Activated CD8-positive, alpha-beta T cell treated with anti-CD3 and anti-CD28 coated beads for 36 hours (primary cell): ENCODE measurements around the gene UNC50. TPM values are rescaled to one million over a fixed set of nuclear protein-coding genes. Genes with fewer than 3 reads are reported as not detected.

Source experiments
- ATAC-seq: fragments of 200-7000 bp; cut with Tn5 transposase; one replicate; pipeline ENCODE4 v1.10.0; 2021; ENCODE audit warnings: mild to moderate bottlenecking, moderate library complexity
- CTCF ChIA-PET: fragments of 350-600 bp; sonication (Branson Sonifier 250); formaldehyde crosslinking; loops from one replicate; lab custom pipeline; 2021; ENCODE audit warnings: antibody characterized with exemption; lab: Charles Lee
- POLR2A ChIA-PET: fragments of 350-600 bp; sonication (Branson Sonifier 250); formaldehyde crosslinking; loops from one replicate; lab custom pipeline; 2021; ENCODE audit warnings: antibody characterized with exemption; lab: Charles Lee
- DNase-seq: peaks from one replicate; pipeline ENCODE4 v3.0.0-alpha.2; 2020
- H3K27ac Mint-ChIP-seq: one replicate; pipeline ENCODE4 v1.8.0; 2021; ENCODE audit warnings: mild to moderate bottlenecking, mixed read lengths
- H3K27me3 Mint-ChIP-seq: one replicate; pipeline ENCODE4 v1.8.0; 2021; ENCODE audit warnings: mixed read lengths
- H3K36me3 Mint-ChIP-seq: one replicate; pipeline ENCODE4 v1.8.0; 2021; ENCODE audit warnings: low read depth, mixed read lengths
- H3K4me1 Mint-ChIP-seq: one replicate; pipeline ENCODE4 v1.8.0; 2021; ENCODE audit warnings: low read depth, mixed read lengths
- H3K4me3 Mint-ChIP-seq: one replicate; pipeline ENCODE4 v1.8.0; 2021; ENCODE audit warnings: mild to moderate bottlenecking, moderate library complexity, mixed read lengths
- H3K9me3 Mint-ChIP-seq: one replicate; pipeline ENCODE4 v1.8.0; 2021; ENCODE audit warnings: mixed read lengths
- intact Hi-C: fragments of 100-400 bp; cut with micrococcal nuclease; formaldehyde crosslinking; loops from one replicate; pipeline ENCODE4 v1.10.0; 2022
- total RNA-seq, 2 experiments: library from RNA; stranded (reverse); gene quantifications; one replicate each; pipeline ENCODE4 v1.2.3, GENCODE V29; 2021
- TF ChIP-seq, protein P1 (sequence below): fragments of 200-600 bp; IDR thresholded peaks from one replicate; pipeline ENCODE4 v1.8.0; 2022; ENCODE audit warnings: antibody characterized with exemption, mild to moderate bottlenecking

The UNC50 gene
- total RNA-seq, 2 experiments from 2014 or later, result 24.8 to 28.3 TPM

DNA sequence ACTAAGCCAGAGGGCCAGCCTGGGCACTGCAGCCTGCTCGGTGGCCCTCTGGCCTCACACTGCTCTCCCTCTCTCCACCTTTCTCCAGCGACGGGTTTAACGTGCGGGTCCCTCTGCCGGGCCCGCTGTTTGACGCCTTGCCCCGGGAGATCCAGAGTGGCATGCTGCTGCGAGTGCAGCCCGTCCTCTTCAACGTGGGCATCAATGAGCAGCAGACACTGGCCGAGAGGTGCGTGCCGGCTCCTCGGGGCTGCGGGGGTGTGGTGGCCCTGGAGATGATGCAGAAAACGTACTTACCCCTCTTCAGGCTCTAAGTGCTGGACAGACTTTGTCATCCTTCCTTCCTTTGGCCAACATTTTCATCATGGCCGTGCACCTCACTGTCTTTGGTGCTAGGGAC lies 42.4 kb upstream of the UNC50 start:
- ChIA-PET CTCF (no interaction called here), POLR2A (no interaction called here)
- H3K36me3 Mint-ChIP-seq, result peaks cover 26% of the 10 kb centered on the region
- H3K27me3 Mint-ChIP-seq, result no peaks in the 10 kb centered on the region
- DNase-seq (no peak), ATAC-seq (no peak)
- peak overlapping the region; percentile 4 for H3K27ac Mint-ChIP-seq
- H3K4me1 Mint-ChIP-seq, result peaks cover 5% of the 10 kb centered on the region
- intact Hi-C loops, result no loop called here
- H3K9me3 Mint-ChIP-seq, result no peaks in the 10 kb centered on the region
- H3K4me3 Mint-ChIP-seq, result no peak overlapping the region
- TF ChIP-seq, protein P1, sequence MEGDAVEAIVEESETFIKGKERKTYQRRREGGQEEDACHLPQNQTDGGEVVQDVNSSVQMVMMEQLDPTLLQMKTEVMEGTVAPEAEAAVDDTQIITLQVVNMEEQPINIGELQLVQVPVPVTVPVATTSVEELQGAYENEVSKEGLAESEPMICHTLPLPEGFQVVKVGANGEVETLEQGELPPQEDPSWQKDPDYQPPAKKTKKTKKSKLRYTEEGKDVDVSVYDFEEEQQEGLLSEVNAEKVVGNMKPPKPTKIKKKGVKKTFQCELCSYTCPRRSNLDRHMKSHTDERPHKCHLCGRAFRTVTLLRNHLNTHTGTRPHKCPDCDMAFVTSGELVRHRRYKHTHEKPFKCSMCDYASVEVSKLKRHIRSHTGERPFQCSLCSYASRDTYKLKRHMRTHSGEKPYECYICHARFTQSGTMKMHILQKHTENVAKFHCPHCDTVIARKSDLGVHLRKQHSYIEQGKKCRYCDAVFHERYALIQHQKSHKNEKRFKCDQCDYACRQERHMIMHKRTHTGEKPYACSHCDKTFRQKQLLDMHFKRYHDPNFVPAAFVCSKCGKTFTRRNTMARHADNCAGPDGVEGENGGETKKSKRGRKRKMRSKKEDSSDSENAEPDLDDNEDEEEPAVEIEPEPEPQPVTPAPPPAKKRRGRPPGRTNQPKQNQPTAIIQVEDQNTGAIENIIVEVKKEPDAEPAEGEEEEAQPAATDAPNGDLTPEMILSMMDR, result no peak

DNA sequence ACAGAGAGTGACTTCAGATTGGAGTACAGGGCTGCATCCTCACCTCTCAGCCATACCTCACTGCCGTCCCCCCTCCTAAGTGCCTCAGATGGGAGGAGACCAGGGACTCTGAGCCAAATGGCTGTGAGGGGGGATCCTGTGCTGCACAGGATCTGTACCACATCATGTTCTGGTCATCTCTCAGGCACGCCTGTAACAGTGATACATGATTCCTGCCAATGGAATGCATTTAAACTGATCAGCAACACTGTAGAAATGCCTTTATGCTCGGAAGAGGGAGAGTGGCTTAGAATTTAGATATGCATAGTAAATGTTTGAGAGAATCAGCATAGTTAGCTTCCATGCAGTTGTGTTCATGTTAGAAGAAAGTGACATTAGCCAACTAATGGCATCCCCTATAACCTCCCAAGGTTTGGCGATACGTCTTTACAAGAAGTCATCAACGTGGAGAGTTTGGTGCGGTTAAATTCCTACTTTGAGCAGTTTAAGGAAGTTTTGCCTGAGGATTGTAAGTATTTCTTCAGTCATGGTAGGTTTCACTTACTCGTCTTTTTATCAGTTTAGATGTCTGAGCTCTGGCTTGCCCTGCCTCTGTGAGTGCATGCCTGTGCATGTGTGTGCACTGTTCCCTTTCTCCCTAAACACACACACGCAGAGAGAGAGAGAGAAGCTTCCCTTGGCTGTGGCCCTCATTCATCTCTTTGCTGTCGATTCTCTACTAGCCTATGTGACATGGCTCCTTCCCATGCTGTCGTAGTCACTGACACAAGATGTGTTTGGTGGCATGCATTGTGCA lies 40.0 kb upstream of the UNC50 start:
- TF ChIP-seq, protein P1, result no peak
- DNase-seq (no peak), ATAC-seq (no peak)
- Mint-ChIP-seq H3K27me3 (no peaks in the 10 kb centered on the region), H3K36me3 (peaks cover 25% of the 10 kb centered on the region), H3K4me3 (no peak overlapping the region), H3K4me1 (peaks cover 5% of the 10 kb centered on the region), H3K9me3 (no peaks in the 10 kb centered on the region), H3K27ac (peak overlapping the region; percentile 15)
- intact Hi-C loops, result no loop called here
- ChIA-PET POLR2A (interaction anchor here (0.6 to 0.9 kb wide), 2 partner anchors 11 to 15 kb away, joined by 3 read pairs; no protein-coding TSS in a partner anchor), CTCF (interaction anchor here (0.8 to 2.9 kb wide), 31 partner anchors 8 to 606 kb away, joined by 3 to 22 read pairs (median 4); partner anchors contain the start of genes LIPT1 and TSGA10)

DNA sequence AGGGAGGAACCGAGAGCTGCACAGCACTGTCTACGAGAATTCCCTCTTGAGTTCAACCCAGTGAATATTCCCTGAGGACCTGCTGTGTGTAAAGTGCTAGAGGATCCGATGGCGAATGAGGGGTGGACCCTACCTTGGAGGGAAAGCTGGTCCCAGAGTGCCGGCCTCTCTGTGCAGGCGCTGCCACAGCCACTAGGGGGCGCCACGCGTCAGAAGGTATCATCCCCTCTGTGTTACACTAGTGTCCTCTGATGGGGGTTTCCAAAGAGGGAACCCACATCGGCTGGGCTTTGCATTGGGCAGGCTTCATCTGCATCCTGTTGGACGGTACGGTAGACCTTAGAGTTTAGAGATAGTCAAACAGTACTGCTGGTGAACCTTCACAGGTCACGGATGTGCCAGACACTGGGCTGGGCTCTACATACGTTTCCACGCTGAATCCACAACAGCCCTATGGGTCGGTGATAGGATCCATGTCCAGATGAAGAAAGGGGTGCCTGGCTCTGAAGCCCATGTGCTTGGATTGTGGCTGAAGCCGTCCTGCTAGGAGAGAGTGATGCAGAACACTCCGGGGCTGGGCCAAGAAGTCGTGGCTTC lies 39.1 kb upstream of the UNC50 start:
- Mint-ChIP-seq H3K4me3 (no peak overlapping the region), H3K9me3 (no peaks in the 10 kb centered on the region), H3K27ac (peak overlapping the region; percentile 10), H3K4me1 (peaks cover 5% of the 10 kb centered on the region), H3K27me3 (no peaks in the 10 kb centered on the region), H3K36me3 (peaks cover 25% of the 10 kb centered on the region)
- TF ChIP-seq, protein P1, result peak; percentile 98
- ATAC-seq, result peak; percentile 94
- intact Hi-C loops, result no loop called here
- CTCF ChIA-PET, result interaction anchor here (0.8 to 2.9 kb wide), 31 partner anchors 9 to 607 kb away, joined by 3 to 22 read pairs (median 4); partner anchors contain the start of genes LIPT1 and TSGA10
- POLR2A ChIA-PET, result no interaction called here
- DNase-seq, result peak; percentile 81

DNA sequence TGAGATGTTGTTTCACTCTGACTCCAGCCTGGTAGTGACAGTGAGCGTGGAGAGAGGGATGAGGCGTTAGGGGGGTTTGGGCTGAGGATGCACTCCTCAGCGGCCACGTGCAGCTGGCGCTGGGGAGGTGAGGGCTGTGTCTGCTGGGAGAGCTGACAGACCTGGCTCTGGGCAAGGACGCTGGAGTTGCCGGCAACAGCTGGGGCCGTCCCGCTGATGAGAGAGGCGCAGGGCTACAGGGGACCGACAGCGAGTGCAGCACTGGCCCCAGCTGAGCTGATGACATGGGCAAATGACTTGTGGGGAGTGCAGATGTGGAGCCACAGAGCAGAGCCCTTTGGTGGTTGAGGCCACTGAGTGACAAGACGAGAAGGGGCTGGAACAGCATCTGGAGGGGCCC lies 38.5 kb upstream of the UNC50 start:
- intact Hi-C loops, result no loop called here
- Mint-ChIP-seq H3K9me3 (no peaks in the 10 kb centered on the region), H3K4me3 (no peak overlapping the region), H3K4me1 (peaks cover 5% of the 10 kb centered on the region), H3K36me3 (peaks cover 25% of the 10 kb centered on the region), H3K27ac (peak overlapping the region; percentile 31), H3K27me3 (no peaks in the 10 kb centered on the region)
- ChIA-PET POLR2A (no interaction called here), CTCF (interaction anchor here (0.7 to 2.9 kb wide), 4 partner anchors 10 to 157 kb away, joined by 3 to 22 read pairs (median 4); no protein-coding TSS in a partner anchor)
- TF ChIP-seq, protein P1, result no peak
- DNase-seq (no peak), ATAC-seq (no peak)
